ENCODE results near the gene TAPBP.
A peak's percentile ranks its signal among the peaks of the same experiment; 100 is the strongest.

TAPBP gene

DNA sequence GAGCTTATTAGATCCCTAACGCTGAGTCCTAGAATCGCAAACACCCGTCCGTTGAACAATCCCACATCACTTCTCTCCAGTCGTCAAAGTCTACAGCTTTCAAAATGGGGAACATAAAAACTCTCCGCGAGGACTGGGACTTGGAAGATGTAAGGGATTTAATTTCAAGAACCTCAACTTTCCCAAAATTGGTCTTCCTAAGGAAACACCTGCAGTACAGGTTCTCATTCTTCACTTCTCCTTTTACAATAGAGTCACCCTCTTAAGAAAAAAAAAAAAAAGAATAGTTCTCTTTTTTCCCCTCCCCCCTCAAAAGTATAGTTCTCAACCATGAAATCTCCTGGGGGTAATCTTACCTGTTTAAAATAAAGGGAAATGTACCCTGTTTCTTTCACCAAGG is 10.2 kb upstream of the TAPBP start:
- H3K27ac ChIP-seq: peak overlapping the region; percentile 85
- no peak for TF ChIP-seq ZFX (IDR thresholded peaks at IDR 0.05)

DNA sequence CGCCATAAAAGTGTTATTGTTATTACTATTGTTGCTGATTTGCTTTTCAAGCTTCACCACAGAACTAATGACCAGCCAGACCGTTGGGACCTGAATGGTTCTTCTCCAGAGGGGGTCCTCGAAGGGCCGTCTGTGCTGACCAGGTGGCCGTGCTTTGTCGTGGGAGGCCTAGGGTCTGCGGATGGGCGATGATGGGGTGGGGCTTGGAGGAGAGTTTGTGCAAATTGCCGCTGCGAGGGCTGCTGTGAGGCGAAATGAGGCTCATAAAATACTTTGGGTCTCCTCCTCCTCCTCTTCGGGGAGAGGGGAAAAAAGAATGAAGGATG is 9.7 kb upstream of the TAPBP start:
- peak overlapping the region; percentile 85 for H3K27ac ChIP-seq
- no peak for TF ChIP-seq ZFX (IDR thresholded peaks at IDR 0.05)
- TF ChIP-seq, protein P1, sequence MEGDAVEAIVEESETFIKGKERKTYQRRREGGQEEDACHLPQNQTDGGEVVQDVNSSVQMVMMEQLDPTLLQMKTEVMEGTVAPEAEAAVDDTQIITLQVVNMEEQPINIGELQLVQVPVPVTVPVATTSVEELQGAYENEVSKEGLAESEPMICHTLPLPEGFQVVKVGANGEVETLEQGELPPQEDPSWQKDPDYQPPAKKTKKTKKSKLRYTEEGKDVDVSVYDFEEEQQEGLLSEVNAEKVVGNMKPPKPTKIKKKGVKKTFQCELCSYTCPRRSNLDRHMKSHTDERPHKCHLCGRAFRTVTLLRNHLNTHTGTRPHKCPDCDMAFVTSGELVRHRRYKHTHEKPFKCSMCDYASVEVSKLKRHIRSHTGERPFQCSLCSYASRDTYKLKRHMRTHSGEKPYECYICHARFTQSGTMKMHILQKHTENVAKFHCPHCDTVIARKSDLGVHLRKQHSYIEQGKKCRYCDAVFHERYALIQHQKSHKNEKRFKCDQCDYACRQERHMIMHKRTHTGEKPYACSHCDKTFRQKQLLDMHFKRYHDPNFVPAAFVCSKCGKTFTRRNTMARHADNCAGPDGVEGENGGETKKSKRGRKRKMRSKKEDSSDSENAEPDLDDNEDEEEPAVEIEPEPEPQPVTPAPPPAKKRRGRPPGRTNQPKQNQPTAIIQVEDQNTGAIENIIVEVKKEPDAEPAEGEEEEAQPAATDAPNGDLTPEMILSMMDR (conservative IDR thresholded peaks at IDR 0.05): no peak

DNA sequence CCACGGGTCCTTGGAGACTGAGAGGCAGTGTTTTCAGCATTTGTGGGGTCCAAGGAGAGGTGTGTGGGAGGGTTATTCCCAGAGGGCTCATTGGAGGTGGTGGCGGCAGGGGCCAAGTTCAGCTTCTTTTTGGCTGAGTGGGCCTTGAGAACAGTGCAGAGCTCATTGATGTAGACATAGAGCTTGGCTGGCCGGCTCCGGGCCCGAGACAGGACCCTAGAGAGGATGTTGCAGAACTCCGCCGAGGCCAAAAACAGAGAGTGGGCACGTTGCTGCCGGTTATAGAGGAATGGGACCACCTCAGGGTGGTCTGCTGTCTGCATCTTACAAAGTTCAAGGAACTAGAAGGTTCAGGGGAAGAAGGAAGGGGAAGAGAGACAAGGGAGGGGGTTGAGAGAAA is 7.3 kb upstream of the TAPBP start:
- TF ChIP-seq, protein P1 (conservative IDR thresholded peaks at IDR 0.05): no peak
- no peak for TF ChIP-seq ZFX (IDR thresholded peaks at IDR 0.05)

DNA sequence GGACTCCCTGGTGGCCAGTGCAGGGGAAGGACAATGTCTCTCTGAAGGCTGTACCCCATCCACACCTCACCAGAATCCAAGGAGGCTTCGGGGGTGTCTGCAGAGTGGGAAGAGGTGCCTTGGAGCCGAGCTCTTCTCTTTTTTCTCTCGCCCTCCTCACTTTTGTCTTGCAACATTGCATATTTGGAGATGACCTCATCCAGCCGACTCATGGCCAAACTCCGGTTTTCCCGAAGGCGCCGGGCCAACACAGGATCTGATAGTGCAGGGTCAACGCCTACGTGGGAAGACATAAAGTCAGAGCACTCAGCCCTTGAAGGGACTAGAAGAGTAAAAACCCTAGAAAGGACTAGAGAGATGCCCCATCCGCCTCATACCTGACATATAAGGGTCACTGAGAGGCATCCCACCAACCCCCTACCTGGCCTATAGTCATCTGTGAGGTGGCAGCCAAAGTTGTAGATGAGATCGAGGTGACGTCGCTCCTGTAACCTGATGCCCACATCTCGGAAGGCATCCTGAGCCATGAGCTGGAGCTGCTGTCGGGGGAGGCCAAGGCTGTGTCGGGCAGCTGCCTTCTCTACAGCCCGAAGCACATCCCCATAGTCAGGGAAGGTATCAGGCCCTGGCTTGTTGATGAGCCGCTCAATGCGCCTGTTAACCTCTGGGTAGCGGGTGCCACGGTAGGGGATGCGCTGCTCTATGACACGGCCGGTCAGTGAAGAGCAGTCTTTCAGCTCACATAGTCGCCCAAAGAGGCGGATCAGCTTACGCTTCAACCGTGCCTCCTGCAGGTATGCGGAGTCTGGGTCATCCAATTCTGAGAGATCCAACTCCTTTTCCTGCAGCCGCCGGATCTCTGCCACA is 6.7 kb upstream of the TAPBP start:
- H3K27ac ChIP-seq: peak overlapping the region; percentile 5; the same call in 1 of the 2 replicates

More for the DNA sequence above, 7.3 kb upstream of the TAPBP start:
- H3K27ac ChIP-seq: peak overlapping the region; percentile 85

DNA sequence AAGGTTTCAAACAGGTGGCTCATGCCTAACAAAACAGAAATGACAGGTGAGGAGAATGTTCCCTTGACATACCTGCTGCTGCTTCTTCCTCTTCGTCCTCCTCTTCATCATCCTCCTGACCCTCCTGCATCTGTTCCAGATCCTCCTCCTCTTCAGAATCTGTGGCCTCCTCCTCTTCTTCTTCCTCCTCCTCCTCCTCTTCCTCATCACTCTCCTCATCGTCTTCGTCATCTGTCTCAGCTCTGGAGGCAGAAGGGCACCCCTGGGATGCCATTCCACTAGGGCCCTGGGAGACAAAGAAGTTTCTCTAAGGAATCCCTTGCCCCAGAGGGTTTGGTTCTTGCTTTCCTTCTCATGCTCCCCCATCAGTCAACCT is 6.0 kb upstream of the TAPBP start:
- no peak for TF ChIP-seq ZFX (IDR thresholded peaks at IDR 0.05)
- TF ChIP-seq, protein P1 (conservative IDR thresholded peaks at IDR 0.05): no peak
- peak overlapping the region; percentile 5; the same call in 1 of the 2 replicates for H3K27ac ChIP-seq

More for the DNA sequence above, 6.7 kb upstream of the TAPBP start:
- TF ChIP-seq, protein P1 (conservative IDR thresholded peaks at IDR 0.05): no peak
- TF ChIP-seq ZFX (IDR thresholded peaks at IDR 0.05): no peak

DNA sequence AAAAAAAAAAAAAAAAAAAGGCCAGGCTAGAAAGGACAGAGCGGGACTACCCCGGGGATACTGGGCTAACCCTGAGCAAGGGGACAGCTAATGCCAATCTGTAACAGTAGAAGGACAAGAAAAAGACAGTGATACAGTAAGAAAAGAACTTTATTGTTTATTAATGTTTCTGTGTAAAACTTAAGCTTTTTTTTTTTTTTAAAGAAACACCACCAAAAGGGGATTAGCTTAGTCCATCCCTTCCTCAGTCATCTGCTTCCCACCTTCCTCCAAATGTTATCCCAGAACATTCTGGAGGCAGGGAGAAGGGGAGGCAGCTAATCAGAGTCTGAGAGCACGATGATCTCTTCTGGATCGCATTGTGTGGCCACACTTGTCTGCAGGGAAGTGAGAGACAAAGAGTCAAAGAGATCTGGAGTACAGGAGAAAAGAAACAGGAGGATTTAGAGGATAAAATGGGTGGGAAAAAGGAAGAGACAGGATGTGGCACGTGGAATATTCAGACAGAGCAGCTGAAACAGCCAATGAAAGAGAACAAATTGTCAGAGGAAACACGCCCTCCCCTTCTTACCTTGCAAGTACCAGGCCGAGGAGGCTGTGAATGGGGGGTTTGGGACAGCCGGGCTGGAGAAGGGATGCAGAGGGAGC is 4.7 kb upstream of the TAPBP start:
- TF ChIP-seq, protein P1 (conservative IDR thresholded peaks at IDR 0.05): no peak
- no peak for TF ChIP-seq ZFX (IDR thresholded peaks at IDR 0.05)
- peak overlapping the region; percentile 73 for H3K27ac ChIP-seq

DNA sequence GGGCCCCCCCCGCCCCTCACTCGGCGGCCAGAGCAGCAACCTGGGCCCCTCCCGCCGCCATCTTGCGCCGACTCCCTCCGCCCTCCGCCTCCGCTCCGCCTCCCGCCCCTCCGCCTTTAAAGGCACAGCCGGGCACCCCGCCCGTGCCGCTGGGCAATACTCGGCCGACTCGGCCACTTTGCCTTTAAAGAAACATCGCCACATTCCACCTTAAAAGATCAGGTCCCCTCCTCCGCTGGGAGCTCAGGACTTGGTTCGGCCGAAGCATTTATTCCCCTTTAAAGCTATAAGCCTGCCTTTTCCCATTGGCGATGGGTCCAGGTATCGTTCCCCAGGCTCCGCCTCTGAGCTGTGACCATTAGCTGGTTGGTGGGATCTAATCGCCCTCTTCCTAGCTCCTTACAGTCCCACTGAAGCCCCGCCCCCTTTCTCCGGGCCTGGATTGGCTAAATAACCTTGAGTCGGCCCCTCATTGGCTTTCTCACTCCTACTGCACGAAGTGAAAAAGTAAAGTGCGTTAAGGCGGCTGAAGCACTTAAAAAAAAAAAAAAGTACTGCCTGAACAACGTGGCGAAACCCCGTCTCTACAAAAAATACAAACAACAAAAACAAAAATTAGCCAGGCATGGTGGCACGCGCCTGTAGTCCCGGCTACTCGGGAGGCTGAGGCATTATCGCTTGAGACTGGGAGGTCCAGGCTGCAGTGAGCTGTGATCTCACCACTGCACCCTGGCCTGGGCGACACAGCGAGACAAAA is 4.0 kb upstream of the TAPBP start, which contains the start of gene ZBTB22:
Gene ZBTB22 (minus strand): TSS at position 76 of the 757 bp plus-strand sequence. CDS start 828 bp downstream, outside the sequence.
- no peak for TF ChIP-seq ZFX (IDR thresholded peaks at IDR 0.05)
- TF ChIP-seq, protein P1 (conservative IDR thresholded peaks at IDR 0.05): no peak
- peak within 1 kb of the TSS; percentile 73 for H3K27ac ChIP-seq
